HepG2 (cell line): ENCODE measurements around the gene IL10RA. TPM values are rescaled to one million over a fixed set of nuclear protein-coding genes. Genes with fewer than 3 reads are reported as not detected.

Experiments used
- ATAC-seq: fragments of 200-7000 bp; cut with Tn5 transposase; 3 replicates; pipeline ENCODE4 v1.9.1; 2020; ENCODE audit warnings: mild to moderate bottlenecking, moderate library complexity
- BruUV-seq: library from RNA; stranded (reverse); fragments of 400-500 nt; replicated peaks from 2 replicates; lab custom pipeline; 2021; lab: Mats Ljungman, UMichigan
- CTCF ChIA-PET: fragments of 300-600 bp; formaldehyde crosslinking; extraction: SDS; loops from one replicate; lab custom pipeline; 2021; ENCODE audit warnings: low total read pairs, inconsistent platforms, low intra/inter-chr PET ratio; lab: Yijun Ruan, JAX
- POLR2A ChIA-PET: fragments of 350-600 bp; sonication (Branson Sonifier 250); formaldehyde crosslinking; loops from one replicate; lab custom pipeline; 2020; ENCODE audit warnings: antibody characterized with exemption, inconsistent platforms; lab: Yijun Ruan, JAX
- DNase-seq: peaks from one replicate; pipeline ENCODE4 v3.0.0-alpha.2; 2015; ENCODE audit warnings: low spot score
- FAIRE-seq: peaks from 3 replicates; lab custom pipeline; 2011; peaks lifted over from hg19 to GRCh38; lab: Jason Lieb, UNC
- H2AFZ ChIP-seq: one replicate; pipeline ENCODE4 v1.6.1; 2011; ENCODE audit warnings: low read length, inconsistent platforms
- H3K27ac ChIP-seq: fragments of 300-600 bp; 3 replicates; pipeline ENCODE4 v1.8.0; 2011; ENCODE audit warnings: mixed run types, mild to moderate bottlenecking, mixed read lengths, low read length, inconsistent platforms; ENCODE audit not compliant: insufficient read depth; ENCODE audit errors: extremely low read length
- H3K27me3 ChIP-seq, 2 experiments: fragments of 200-600 bp in 1 of 2; 2 replicates in 1 of 2; 3 replicates in 1 of 2; pipeline versions ENCODE4 v1.6.0 to v1.8.0; 2011; ENCODE audit warnings: low read length in 2 of 2, mild to moderate bottlenecking in 2 of 2, moderate library complexity in 2 of 2, inconsistent platforms in 1 of 2; ENCODE audit not compliant: insufficient read depth in 2 of 2, control insufficient read depth in 1 of 2
- H3K36me3 ChIP-seq, 2 experiments: fragments of 200-600 bp in 1 of 2; replicated peaks in 1 of 2; 2 replicates in 1 of 2; 3 replicates in 1 of 2; pipeline versions ENCODE4 v1.5.1 to v1.8.0; 2011; ENCODE audit warnings: low read length in 2 of 2, inconsistent platforms in 1 of 2; ENCODE audit not compliant: insufficient read depth in 2 of 2, control insufficient read depth in 1 of 2
- H3K4me1 ChIP-seq: 2 replicates; pipeline ENCODE4 v1.5.1; 2012; ENCODE audit warnings: low read length, inconsistent platforms; ENCODE audit not compliant: insufficient read depth
- H3K4me2 ChIP-seq: 2 replicates; pipeline ENCODE4 v1.6.0; 2011; ENCODE audit warnings: low read depth, low read length, inconsistent platforms
- H3K4me3 ChIP-seq, 3 experiments: fragments of 200-600 bp in 1 of 3; sonication (generic), shearing (Covaris generic) in 1 of 3; replicated peaks in 1 of 3; 2 replicates each; pipeline ENCODE4 v1.5.1; 2011 to 2016; ENCODE audit warnings: low read length in 3 of 3, inconsistent platforms in 2 of 3, low read depth in 2 of 3, mild to moderate bottlenecking in 2 of 3, control low read depth in 1 of 3, mixed read lengths in 1 of 3; ENCODE audit not compliant: insufficient read depth in 1 of 3
- H3K79me2 ChIP-seq: one replicate; pipeline ENCODE4 v1.6.1; 2011; ENCODE audit warnings: low read length, inconsistent platforms; ENCODE audit not compliant: insufficient read depth
- H3K9ac ChIP-seq: 2 replicates; pipeline ENCODE4 v1.6.0; 2011; ENCODE audit warnings: mild to moderate bottlenecking, low read depth, low read length, inconsistent platforms; ENCODE audit not compliant: insufficient read depth
- H3K9me3 ChIP-seq: 2 replicates; pipeline ENCODE4 v1.5.1; 2012; ENCODE audit warnings: mild to moderate bottlenecking, low read length
- H4K20me1 ChIP-seq: 2 replicates; pipeline ENCODE4 v1.6.0; 2011; ENCODE audit warnings: inconsistent platforms, mild to moderate bottlenecking, low read length, moderate library complexity; ENCODE audit not compliant: insufficient read depth
- CREB1 ChIP-seq, 2 experiments: fragments of 450-650 bp in 1 of 2; IDR thresholded peaks; 2 replicates each; pipeline ENCODE4 v1.6.1; 2016 to 2017; ENCODE audit warnings: control low read depth in 1 of 2, mild to moderate bottlenecking in 1 of 2, missing compliant biosample characterization in 1 of 2, missing genetic modification characterization in 1 of 2
- EED ChIP-seq: sonication (generic); formaldehyde crosslinking; IDR thresholded peaks from 2 replicates; pipeline ENCODE4 v1.5.0; 2020; ENCODE audit warnings: mild to moderate bottlenecking, missing genetic modification reagents
- GABPB1 ChIP-seq: IDR thresholded peaks from 2 replicates; pipeline ENCODE4 v1.6.1; 2016; ENCODE audit warnings: mild to moderate bottlenecking, missing genetic modification reagents, moderate library complexity, missing compliant biosample characterization
- GMEB2 ChIP-seq: IDR thresholded peaks from 2 replicates; pipeline ENCODE4 v1.6.1; 2016; ENCODE audit warnings: missing biosample characterization, missing genetic modification reagents, low read depth
- HOXA3 ChIP-seq: sonication (generic); formaldehyde crosslinking; IDR thresholded peaks from 2 replicates; pipeline ENCODE4 v1.5.0; 2020; ENCODE audit warnings: missing genetic modification reagents
- IKZF1 ChIP-seq: fragments of 450-650 bp; IDR thresholded peaks from 2 replicates; pipeline ENCODE4 v1.7.1; 2016
- MAX ChIP-seq: IDR thresholded peaks from 2 replicates; pipeline ENCODE4 v1.6.1; 2012; ENCODE audit warnings: inconsistent platforms
- MNT ChIP-seq: fragments of 450-650 bp; IDR thresholded peaks from 2 replicates; pipeline ENCODE4 v1.6.1; 2016
- SYNCRIP ChIP-seq: fragments of 200-400 bp; formaldehyde crosslinking; IDR thresholded peaks from 2 replicates; pipeline ENCODE4 v1.6.1; 2018; ENCODE audit warnings: mild to moderate bottlenecking, low read depth, low read length; ENCODE audit not compliant: insufficient read depth
- TBP ChIP-seq: sonication (generic); formaldehyde crosslinking; IDR thresholded peaks from 2 replicates; pipeline ENCODE4 v1.5.0; 2020; ENCODE audit warnings: missing genetic modification reagents
- ZBTB33 ChIP-seq: sonication (generic); formaldehyde crosslinking; IDR thresholded peaks from 2 replicates; pipeline ENCODE4 v1.4.0; 2020; ENCODE audit warnings: missing genetic modification reagents
- ZNF121 ChIP-seq: sonication (generic); formaldehyde crosslinking; IDR thresholded peaks from 2 replicates; pipeline ENCODE4 v1.5.0; 2020; ENCODE audit warnings: mild to moderate bottlenecking, missing genetic modification reagents
- ZNF687 ChIP-seq: sonication (generic); formaldehyde crosslinking; IDR thresholded peaks from 2 replicates; pipeline ENCODE4 v1.5.1; 2020; ENCODE audit warnings: mild to moderate bottlenecking, missing genetic modification reagents, moderate library complexity
- ZNF749 ChIP-seq: sonication (generic); formaldehyde crosslinking; IDR thresholded peaks from 2 replicates; pipeline ENCODE4 v1.8.0; 2022; ENCODE audit warnings: mild to moderate bottlenecking, missing genetic modification reagents, moderate library complexity, borderline replicate concordance
- WGBS: methylation state at CpG from one replicate; pipeline ENCODE4 v1.1.6; 2017; ENCODE audit warnings: low lambda C conversion rate; 5-methylcytosine and 5-hydroxymethylcytosine counted together
- in situ Hi-C: cut with HindIII; loops from 2 replicates; pipeline ENCODE4 v1.10.0; 2017; ENCODE audit warnings: low pct_unique_long_range_greater_than_20kb; ENCODE audit not compliant: extremely low pct_ligation_motif_present
- intact Hi-C: fragments of 100-400 bp; cut with micrococcal nuclease; formaldehyde crosslinking; loops from one replicate; pipeline ENCODE4 v1.10.0; 2022; ENCODE audit not compliant: unreplicated experiment
- polyA plus RNA-seq, 8 experiments: library from polyadenylated mRNA; depleted of rRNA in 3 of 8; stranded (reverse) in 7 of 8; unstranded in 1 of 8; fragments of >200 nt; fragmentation: Illumina TruSeq in 4 of 8; extraction: Trizol in 4 of 8; gene quantifications; 2 replicates each; pipeline versions ENCODE4 v1.2.1 to v1.2.3, GENCODE V29; 2011 to 2016; ENCODE audit warnings: low read depth in 4 of 8, missing spikeins in 1 of 8, mixed read lengths in 1 of 8; ENCODE audit not compliant: insufficient read depth in 1 of 8
- total RNA-seq, 5 experiments: library from RNA; depleted of rRNA; stranded (reverse); fragments of >200 nt; fragmentation: Illumina TruSeq; extraction: Trizol; gene quantifications; 2 replicates each; pipeline ENCODE4 v1.2.3, GENCODE V29; 2016; ENCODE audit warnings: low read depth in 1 of 5

IL10RA gene
- total and polyA plus RNA-seq, 2 of the 13 experiments (the other 11 are each of a cell fraction or from before 2014, with no cell fraction given): not detected

- TF ChIP-seq ZBTB33 (CRISPR knock-in tag) (no peak), MAX (no peak), HOXA3 (CRISPR knock-in tag) (no peak), GMEB2 (CRISPR knock-in tag) (no peak), ZNF749 (CRISPR knock-in tag) (no peak)
These were observed 14.6 kb downstream of the IL10RA start (continued) for GRCh38 chr11:118000850-118001228.

- no peak overlapping the region for H3K9ac ChIP-seq
- no peaks in the 10 kb centered on the region for H3K4me1 ChIP-seq
- no peak overlapping the region for H3K27ac ChIP-seq
- WGBS: 30% methylated on average over 5 of the region's 5 CpGs
- in situ Hi-C loops (no loop called here), intact Hi-C loops (no loop called here)
- no peaks in the 10 kb centered on the region for H3K9me3 ChIP-seq
- BruUV-seq: no TSS peak
- H3K79me2 ChIP-seq: no peaks in the 10 kb centered on the region
- H3K36me3 ChIP-seq: no peaks in the 10 kb centered on the region
- no peak for FAIRE-seq
- H4K20me1 ChIP-seq: no peaks in the 10 kb centered on the region
- no peak overlapping the region for H2AFZ ChIP-seq
- H3K4me2 ChIP-seq: no peak overlapping the region
- no peak for ATAC-seq
- peaks cover 2 to 14% of the 10 kb centered on the region in 2 experiments; a peak in 2 of 5 replicates for H3K27me3 ChIP-seq
- POLR2A ChIA-PET: interaction anchor here (0.5 kb wide), 1 partner anchor 95 kb away, joined by 4 read pairs; no protein-coding TSS in a partner anchor
- DNase-seq: no peak
- CTCF ChIA-PET: no interaction called here
- H3K4me3 ChIP-seq: no peak overlapping the region
- TF ChIP-seq TBP (CRISPR knock-in tag): no peak
- no peak for TF ChIP-seq IKZF1
- TF ChIP-seq GABPB1 (CRISPR knock-in tag): no peak
- TF ChIP-seq CREB1 (IDR thresholded peaks at IDR 0.05): 0 out of 2 replicates have a peak, but pooled peaks have one; percentile 8
- TF ChIP-seq CREB1 (CRISPR knock-in tag; IDR thresholded peaks at IDR 0.05): no peak
- no peak for TF ChIP-seq ZNF687 (CRISPR knock-in tag)
- no peak for TF ChIP-seq ZNF121 (CRISPR knock-in tag)
- TF ChIP-seq SYNCRIP: no peak
- TF ChIP-seq MNT: peak; percentile 92
- no peak for TF ChIP-seq EED (CRISPR knock-in tag)
These were observed 15.3 kb downstream of the IL10RA start for GRCh38 chr11:118001494-118001971.
